Uterus (tissue), 4 donors: ENCODE results near the gene TNRC6A. TPM values are rescaled to one million over a fixed set of nuclear protein-coding genes. Genes with fewer than 3 reads are reported as not detected.
A peak's percentile ranks its signal among the peaks of the same experiment; 100 is the strongest.
"Not testable (repeated sequence)": the region's sequence is repeated elsewhere in the genome, so short reads cannot be mapped to it uniquely, and the experiment has no call there.

Source experiments
- DNase-seq, 2 donors: peaks; one replicate each; pipeline ENCODE4 v3.0.0-alpha.2; 2019 to 2020
- H3K27ac ChIP-seq, 2 donors: fragments of 200-600 bp; sonication (generic); 1 replicate in 1 of 2; 2 replicates in 1 of 2; pipeline ENCODE4 v1.5.1; 2016 to 2018
- H3K27me3 ChIP-seq, 2 donors: fragments of 200-600 bp; sonication (generic); one replicate each; pipeline ENCODE4 v1.5.1; 2018 to 2019; ENCODE audit warnings: control low read depth in 1 of 2
- H3K36me3 ChIP-seq, 2 donors: fragments of 200-600 bp; sonication (generic); one replicate each; pipeline ENCODE4 v1.5.1; 2019; ENCODE audit warnings: control low read depth in 1 of 2
- H3K4me1 ChIP-seq, 2 donors: fragments of 200-600 bp; sonication (generic); one replicate each; pipeline ENCODE4 v1.5.1; 2018 to 2019; ENCODE audit warnings: control low read depth in 1 of 2
- H3K4me3 ChIP-seq, 2 donors: fragments of 200-600 bp; sonication (generic); 1 replicate in 1 of 2; 2 replicates in 1 of 2; pipeline ENCODE4 v1.5.1; 2018 to 2019; ENCODE audit warnings: mild to moderate bottlenecking in 1 of 2
- H3K9me3 ChIP-seq, 2 donors: fragments of 200-600 bp; sonication (generic); one replicate each; pipeline ENCODE4 v1.5.1; 2019; ENCODE audit warnings: control low read depth in 1 of 2
- CTCF ChIP-seq, 4 experiments: fragments of 200-600 bp in 2 of 4; fragments of 450-650 bp in 2 of 4; sonication (generic) in 2 of 4; IDR thresholded peaks; one replicate each; pipeline ENCODE4 v1.5.1; 2016 to 2019; ENCODE audit warnings: antibody characterized with exemption in 4 of 4, mild to moderate bottlenecking in 2 of 4, moderate library complexity in 1 of 4
- POLR2A ChIP-seq, 2 donors: fragments of 450-650 bp; IDR thresholded peaks; one replicate each; pipeline ENCODE4 v1.6.1; 2016; ENCODE audit warnings: antibody characterized with exemption in 2 of 2, mild to moderate bottlenecking in 1 of 2, moderate library complexity in 1 of 2
- intact Hi-C: fragments of 100-400 bp; cut with DNase I; formaldehyde crosslinking; loops from one replicate; pipeline ENCODE4 v1.15.1; 2023; ENCODE audit warnings: low total_unique reads
- total RNA-seq, 4 donors: library from RNA; depleted of rRNA in 3 of 4; stranded (reverse); fragments of >200 nt in 3 of 4; gene quantifications; one replicate each; pipeline versions ENCODE4 v1.1.0 to v1.2.4, GENCODE V29; 2014 to 2023
- donor health status: DM: yes; HTN: yes; CAD: no.

TNRC6A gene
- total RNA-seq, 4 donors from 2014 or later = 22.6 to 109 (median 49.2) TPM

- H3K27ac ChIP-seq = no peak overlapping the region
- no peak for DNase-seq
- no peak for TF ChIP-seq CTCF (IDR thresholded peaks at IDR 0.05)
- TF ChIP-seq POLR2A (IDR thresholded peaks at IDR 0.05) = no peak
These were observed 126.2 kb downstream of the TNRC6A start for GRCh38 chr16:24855678-24856077.

GRCh38 chr16:24856871-24857270 lies 127.4 kb downstream of the TNRC6A start:
- H3K9me3 ChIP-seq, DNase-seq, H3K4me3 ChIP-seq, intact Hi-C loops, H3K36me3 ChIP-seq, H3K4me1 ChIP-seq, H3K27ac ChIP-seq, H3K27me3 ChIP-seq: not testable (repeated sequence)

More at GRCh38 chr16:24855678-24856077, 126.2 kb downstream of the TNRC6A start:
- Histone ChIP-seq H3K36me3 (no peaks in the 10 kb centered on the region), H3K4me3 (no peak overlapping the region), H3K27me3 (no peaks in the 10 kb centered on the region), H3K4me1 (no peaks in the 10 kb centered on the region), H3K9me3 (no peaks in the 10 kb centered on the region)
- intact Hi-C loops = no loop called here

GRCh38 chr16:24858219-24859041 lies 129.0 kb downstream of the TNRC6A start:
- intact Hi-C loops = no loop called here
- peak in 1 of 2 donors; percentile 31 for DNase-seq

GRCh38 chr16:24861461-24861860 lies 132.0 kb downstream of the TNRC6A start:
- no peak for DNase-seq
- Histone ChIP-seq H3K27ac (no peak overlapping the region), H3K36me3 (no peaks in the 10 kb centered on the region), H3K4me1 (no peaks in the 10 kb centered on the region), H3K9me3 (no peaks in the 10 kb centered on the region), H3K27me3 (no peaks in the 10 kb centered on the region), H3K4me3 (no peak overlapping the region)
- TF ChIP-seq CTCF (IDR thresholded peaks at IDR 0.05) = no peak
- no peak for TF ChIP-seq POLR2A (IDR thresholded peaks at IDR 0.05)
- intact Hi-C loops = no loop called here

More at GRCh38 chr16:24858219-24859041, 129.0 kb downstream of the TNRC6A start:
- Histone ChIP-seq H3K9me3 (no peaks in the 10 kb centered on the region), H3K36me3 (no peaks in the 10 kb centered on the region), H3K27ac (no peak overlapping the region), H3K27me3 (no peaks in the 10 kb centered on the region), H3K4me1 (no peaks in the 10 kb centered on the region), H3K4me3 (no peak overlapping the region)
- TF ChIP-seq POLR2A (IDR thresholded peaks at IDR 0.05) (no peak), CTCF (IDR thresholded peaks at IDR 0.05) (no peak)

GRCh38 chr16:24863582-24864437 lies 134.4 kb downstream of the TNRC6A start:
- Histone ChIP-seq H3K27ac (no peak overlapping the region), H3K4me3 (no peak overlapping the region), H3K9me3 (no peaks in the 10 kb centered on the region), H3K36me3 (no peaks in the 10 kb centered on the region), H3K4me1 (no peaks in the 10 kb centered on the region), H3K27me3 (no peaks in the 10 kb centered on the region)
- intact Hi-C loops = no loop called here
- no peak for TF ChIP-seq CTCF (IDR thresholded peaks at IDR 0.05)
- no peak for TF ChIP-seq POLR2A (IDR thresholded peaks at IDR 0.05)
- no peak for DNase-seq
